GM20431 (cell line): Measurements from ENCODE around the gene LCE2C.

Experiments
- in situ Hi-C: fragments of 300-500 bp; cut with MseI, MboI; formaldehyde crosslinking; loops from one replicate; pipeline ENCODE4 v1.15.0; 2020; ENCODE audit warnings: low sequenced_read_pairs; ENCODE audit not compliant: unreplicated experiment

Gene LCE2C

GRCh38 chr1:152707860-152708259 lies 32.8 kb downstream of the LCE2C start, which contains the start of gene LCE4A:
Gene LCE4A (plus strand): TSS chr1:152708160. CDS start chr1:152709076, 916 bp downstream.
- in situ Hi-C loops, result no loop called here

GRCh38 chr1:152718238-152718637 lies 43.2 kb downstream of the LCE2C start:
- in situ Hi-C loops, result no loop called here

GRCh38 chr1:152725261-152725660 lies 50.2 kb downstream of the LCE2C start:
- in situ Hi-C loops, result no loop called here
